Measurements from ENCODE around the gene ARFIP1.
"Not testable (repeated sequence)": the region's sequence is repeated elsewhere in the genome, so short reads cannot be mapped to it uniquely, and the experiment has no call there.

The ARFIP1 gene

GRCh38 chr4:152839729-152840128 is 60.0 kb downstream of the ARFIP1 start:
- not testable (repeated sequence) for H3K79me1 ChIP-seq (ENCODE audit: low read length); DNase-seq; H3K18ac ChIP-seq (ENCODE audit: low read length); H2BK120ac ChIP-seq (ENCODE audit: low read depth, low read length); H4K8ac ChIP-seq (ENCODE audit: low read depth, low read length); H4K5ac ChIP-seq (ENCODE audit: low read length); H3K79me2 ChIP-seq (ENCODE audit: control insufficient read depth, insufficient read depth, low read length); H3K4ac ChIP-seq (ENCODE audit: low read depth, low read length); H2BK5ac ChIP-seq (ENCODE audit: low read length); H3K36me3 ChIP-seq (ENCODE audit: control insufficient read depth, insufficient read depth, low read length); H3K27me3 ChIP-seq (ENCODE audit: insufficient read depth, low read length, poor library complexity); H3K56ac ChIP-seq (ENCODE audit: low read length); H3K9ac ChIP-seq (ENCODE audit: low read length); H3K27ac ChIP-seq (ENCODE audit: low read depth, low read length); H3K4me1 ChIP-seq (ENCODE audit: control insufficient read depth, low read depth, low read length); H2BK15ac ChIP-seq (replicated peaks; ENCODE audit: low read depth); H2AK5ac ChIP-seq (ENCODE audit: low read length); H3K4me3 ChIP-seq (ENCODE audit: low read length); H3K23ac ChIP-seq (ENCODE audit: low read length); H3K4me2 ChIP-seq (ENCODE audit: low read length)
- no CpG with 5 or more reads among the region's 1 CpG for WGBS (ENCODE audit: extremely low coverage, insufficient coverage, low lambda C conversion rate)

- no peaks in the 10 kb centered on the region for H3K79me1 ChIP-seq (ENCODE audit: low read length)
- H3K27me3 ChIP-seq (ENCODE audit: insufficient read depth, low read length, poor library complexity), result no peaks in the 10 kb centered on the region
- no peak overlapping the region for H2BK120ac ChIP-seq (ENCODE audit: low read depth, low read length)
- peaks cover 2% of the 10 kb centered on the region for H3K4me1 ChIP-seq (ENCODE audit: control insufficient read depth, low read depth, low read length)
- no peak overlapping the region for H2AK5ac ChIP-seq (ENCODE audit: low read length)
- no peaks in the 10 kb centered on the region for H3K36me3 ChIP-seq (ENCODE audit: control insufficient read depth, insufficient read depth, low read length)
- no peaks in the 10 kb centered on the region for H3K79me2 ChIP-seq (ENCODE audit: control insufficient read depth, insufficient read depth, low read length)
- peak overlapping the region; percentile 45 for H3K27ac ChIP-seq (ENCODE audit: low read depth, low read length)
- H3K4me2 ChIP-seq (ENCODE audit: low read length), result no peak overlapping the region
- H4K8ac ChIP-seq (ENCODE audit: low read depth, low read length), result no peak overlapping the region
- H3K56ac ChIP-seq (ENCODE audit: low read length), result peak overlapping the region; percentile 83
- peak; percentile 72 for DNase-seq
- WGBS (ENCODE audit: extremely low coverage, insufficient coverage, low lambda C conversion rate), result no CpG with 5 or more reads among the region's 11 CpGs
- H2BK15ac ChIP-seq (replicated peaks; ENCODE audit: low read depth), result no peak overlapping the region
- no peak overlapping the region for H3K4ac ChIP-seq (ENCODE audit: low read depth, low read length)
- H3K9ac ChIP-seq (ENCODE audit: low read length), result peak overlapping the region; percentile 9
- H4K5ac ChIP-seq (ENCODE audit: low read length), result no peak overlapping the region
- no peak overlapping the region for H3K4me3 ChIP-seq (ENCODE audit: low read length)
- H3K23ac ChIP-seq (ENCODE audit: low read length), result no peak overlapping the region
- no peak overlapping the region for H2BK5ac ChIP-seq (ENCODE audit: low read length)
- peak overlapping the region; percentile 24 for H3K18ac ChIP-seq (ENCODE audit: low read length)
Measured at GRCh38 chr4:152843481-152844090, 63.8 kb downstream of the ARFIP1 start.

GRCh38 chr4:152847376-152847775 is 67.6 kb downstream of the ARFIP1 start:
- Histone ChIP-seq H3K79me1 (ENCODE audit: low read length) (no peaks in the 10 kb centered on the region), H3K18ac (ENCODE audit: low read length) (no peak overlapping the region), H3K4ac (ENCODE audit: low read depth, low read length) (no peak overlapping the region), H3K4me1 (ENCODE audit: control insufficient read depth, low read depth, low read length) (peaks cover 14% of the 10 kb centered on the region), H3K4me3 (ENCODE audit: low read length) (no peak overlapping the region), H3K9ac (ENCODE audit: low read length) (no peak overlapping the region), H3K56ac (ENCODE audit: low read length) (no peak overlapping the region), H2BK5ac (ENCODE audit: low read length) (no peak overlapping the region), H3K27ac (ENCODE audit: low read depth, low read length) (no peak overlapping the region), H3K27me3 (ENCODE audit: insufficient read depth, low read length, poor library complexity) (no peaks in the 10 kb centered on the region), H4K5ac (ENCODE audit: low read length) (no peak overlapping the region), H3K79me2 (ENCODE audit: control insufficient read depth, insufficient read depth, low read length) (peaks cover 2% of the 10 kb centered on the region), H3K36me3 (ENCODE audit: control insufficient read depth, insufficient read depth, low read length) (no peaks in the 10 kb centered on the region), H2BK15ac (replicated peaks; ENCODE audit: low read depth) (no peak overlapping the region), H2AK5ac (ENCODE audit: low read length) (no peak overlapping the region), H3K23ac (ENCODE audit: low read length) (no peak overlapping the region), H4K8ac (ENCODE audit: low read depth, low read length) (no peak overlapping the region), H2BK120ac (ENCODE audit: low read depth, low read length) (no peak overlapping the region), H3K4me2 (ENCODE audit: low read length) (no peak overlapping the region)
- no peak for DNase-seq
- no CpG with 5 or more reads among the region's 1 CpG for WGBS (ENCODE audit: extremely low coverage, insufficient coverage, low lambda C conversion rate)

- Histone ChIP-seq H3K36me3 (ENCODE audit: control insufficient read depth, insufficient read depth, low read length) (no peaks in the 10 kb centered on the region), H3K79me2 (ENCODE audit: control insufficient read depth, insufficient read depth, low read length) (peaks cover 4% of the 10 kb centered on the region), H3K18ac (ENCODE audit: low read length) (no peak overlapping the region), H4K8ac (ENCODE audit: low read depth, low read length) (no peak overlapping the region), H3K56ac (ENCODE audit: low read length) (no peak overlapping the region), H3K79me1 (ENCODE audit: low read length) (no peaks in the 10 kb centered on the region), H3K4ac (ENCODE audit: low read depth, low read length) (no peak overlapping the region), H3K27me3 (ENCODE audit: insufficient read depth, low read length, poor library complexity) (no peaks in the 10 kb centered on the region), H2BK15ac (replicated peaks; ENCODE audit: low read depth) (no peak overlapping the region), H2BK5ac (ENCODE audit: low read length) (no peak overlapping the region), H2BK120ac (ENCODE audit: low read depth, low read length) (no peak overlapping the region), H2AK5ac (ENCODE audit: low read length) (no peak overlapping the region), H3K4me2 (ENCODE audit: low read length) (no peak overlapping the region), H3K4me1 (ENCODE audit: control insufficient read depth, low read depth, low read length) (peaks cover 12% of the 10 kb centered on the region), H4K5ac (ENCODE audit: low read length) (no peak overlapping the region), H3K9ac (ENCODE audit: low read length) (no peak overlapping the region), H3K4me3 (ENCODE audit: low read length) (no peak overlapping the region), H3K23ac (ENCODE audit: low read length) (no peak overlapping the region), H3K27ac (ENCODE audit: low read depth, low read length) (no peak overlapping the region)
- no peak for DNase-seq
- WGBS (ENCODE audit: extremely low coverage, insufficient coverage, low lambda C conversion rate), result no CpG with 5 or more reads among the region's 3 CpGs
Measured at GRCh38 chr4:152848508-152848907, 68.8 kb downstream of the ARFIP1 start.

- Histone ChIP-seq H3K4me2 (ENCODE audit: low read length) (no peak overlapping the region), H3K79me2 (ENCODE audit: control insufficient read depth, insufficient read depth, low read length) (peaks cover 4% of the 10 kb centered on the region), H3K9ac (ENCODE audit: low read length) (no peak overlapping the region), H3K4me1 (ENCODE audit: control insufficient read depth, low read depth, low read length) (peaks cover 12% of the 10 kb centered on the region), H2BK15ac (replicated peaks; ENCODE audit: low read depth) (no peak overlapping the region), H4K8ac (ENCODE audit: low read depth, low read length) (no peak overlapping the region), H3K27me3 (ENCODE audit: insufficient read depth, low read length, poor library complexity) (no peaks in the 10 kb centered on the region), H3K4me3 (ENCODE audit: low read length) (no peak overlapping the region), H3K27ac (ENCODE audit: low read depth, low read length) (no peak overlapping the region), H2BK5ac (ENCODE audit: low read length) (no peak overlapping the region), H2AK5ac (ENCODE audit: low read length) (no peak overlapping the region), H3K4ac (ENCODE audit: low read depth, low read length) (no peak overlapping the region), H3K79me1 (ENCODE audit: low read length) (no peaks in the 10 kb centered on the region), H3K23ac (ENCODE audit: low read length) (no peak overlapping the region), H2BK120ac (ENCODE audit: low read depth, low read length) (no peak overlapping the region), H3K18ac (ENCODE audit: low read length) (no peak overlapping the region), H3K56ac (ENCODE audit: low read length) (no peak overlapping the region), H4K5ac (ENCODE audit: low read length) (no peak overlapping the region), H3K36me3 (ENCODE audit: control insufficient read depth, insufficient read depth, low read length) (no peaks in the 10 kb centered on the region)
- WGBS (ENCODE audit: extremely low coverage, insufficient coverage, low lambda C conversion rate), result 100% methylated on average over 2 of the region's 2 CpGs
- no peak for DNase-seq
Measured at GRCh38 chr4:152849350-152849749, 69.6 kb downstream of the ARFIP1 start.

- Histone ChIP-seq H3K4ac (ENCODE audit: low read depth, low read length) (no peak overlapping the region), H3K9ac (ENCODE audit: low read length) (peak overlapping the region; percentile 33), H3K27ac (ENCODE audit: low read depth, low read length) (peak overlapping the region; percentile 75), H3K18ac (ENCODE audit: low read length) (peak overlapping the region; percentile 1), H2BK15ac (replicated peaks; ENCODE audit: low read depth) (no peak overlapping the region), H3K23ac (ENCODE audit: low read length) (no peak overlapping the region), H2BK120ac (ENCODE audit: low read depth, low read length) (no peak overlapping the region), H3K79me1 (ENCODE audit: low read length) (peaks cover 7% of the 10 kb centered on the region), H3K79me2 (ENCODE audit: control insufficient read depth, insufficient read depth, low read length) (peaks cover 12% of the 10 kb centered on the region), H2BK5ac (ENCODE audit: low read length) (no peak overlapping the region), H3K36me3 (ENCODE audit: control insufficient read depth, insufficient read depth, low read length) (no peaks in the 10 kb centered on the region), H3K56ac (ENCODE audit: low read length) (peak overlapping the region; percentile 58), H3K4me2 (ENCODE audit: low read length) (no peak overlapping the region), H3K4me1 (ENCODE audit: control insufficient read depth, low read depth, low read length) (peaks cover 12% of the 10 kb centered on the region), H4K5ac (ENCODE audit: low read length) (no peak overlapping the region), H3K27me3 (ENCODE audit: insufficient read depth, low read length, poor library complexity) (no peaks in the 10 kb centered on the region), H2AK5ac (ENCODE audit: low read length) (no peak overlapping the region), H3K4me3 (ENCODE audit: low read length) (no peak overlapping the region), H4K8ac (ENCODE audit: low read depth, low read length) (no peak overlapping the region)
- no CpG with 5 or more reads among the region's 4 CpGs for WGBS (ENCODE audit: extremely low coverage, insufficient coverage, low lambda C conversion rate)
- DNase-seq, result peak; percentile 92
Measured at GRCh38 chr4:152850377-152850776, 70.6 kb downstream of the ARFIP1 start.
